ENCODE measurements around the gene TMEM204.

Gene TMEM204

DNA sequence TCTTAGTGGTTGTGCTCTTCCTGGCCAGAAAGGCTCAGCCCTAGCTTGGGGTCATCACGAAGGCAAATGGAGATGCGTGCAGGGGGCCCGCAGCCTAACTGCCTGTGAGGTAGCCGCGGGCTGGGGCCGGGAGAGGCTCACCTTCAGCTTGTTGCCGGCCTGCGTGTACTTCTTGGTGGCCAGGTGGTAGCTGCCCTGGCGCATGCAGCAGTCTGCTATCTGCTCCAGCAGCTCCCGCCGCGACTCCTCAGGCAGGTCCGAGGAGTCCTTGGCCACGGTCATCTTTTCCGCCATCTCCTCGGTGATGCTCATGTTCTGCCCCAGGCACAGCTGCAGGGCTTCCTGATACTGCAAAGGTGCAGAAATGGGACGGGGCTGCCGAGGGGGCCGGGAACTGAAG is 13.0 kb upstream of the TMEM204 start:
- DNase-seq (ENCODE audit: low read depth in 3 of 3, low spot score in 1 of 3) = no peak

GRCh38 chr16:1523581-1524245 is 9.8 kb upstream of the TMEM204 start:
- no peak for DNase-seq (ENCODE audit: low read depth in 3 of 3, low spot score in 1 of 3)

DNA sequence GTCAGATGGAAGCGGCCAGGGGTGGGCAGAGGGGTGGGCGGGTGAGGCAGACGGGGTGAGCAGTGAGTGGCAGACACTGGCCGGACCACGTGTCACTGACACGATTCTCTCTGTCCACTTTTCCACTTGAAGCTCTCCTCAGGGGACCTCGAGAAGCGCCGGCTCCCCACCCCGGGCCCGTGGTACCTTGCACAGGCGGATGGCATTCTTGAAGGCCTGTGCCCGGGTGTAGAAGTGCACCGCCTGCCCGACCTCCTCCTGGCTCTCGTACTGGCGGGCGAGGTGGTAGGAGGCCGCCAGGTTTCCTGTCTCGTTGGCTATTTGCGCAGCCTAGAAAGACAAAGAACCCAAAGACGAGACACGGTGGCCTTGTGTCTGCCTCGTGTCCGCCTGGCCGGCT is 9.1 kb upstream of the TMEM204 start:
- DNase-seq (ENCODE audit: low read depth in 3 of 3, low spot score in 1 of 3) = no peak

DNA sequence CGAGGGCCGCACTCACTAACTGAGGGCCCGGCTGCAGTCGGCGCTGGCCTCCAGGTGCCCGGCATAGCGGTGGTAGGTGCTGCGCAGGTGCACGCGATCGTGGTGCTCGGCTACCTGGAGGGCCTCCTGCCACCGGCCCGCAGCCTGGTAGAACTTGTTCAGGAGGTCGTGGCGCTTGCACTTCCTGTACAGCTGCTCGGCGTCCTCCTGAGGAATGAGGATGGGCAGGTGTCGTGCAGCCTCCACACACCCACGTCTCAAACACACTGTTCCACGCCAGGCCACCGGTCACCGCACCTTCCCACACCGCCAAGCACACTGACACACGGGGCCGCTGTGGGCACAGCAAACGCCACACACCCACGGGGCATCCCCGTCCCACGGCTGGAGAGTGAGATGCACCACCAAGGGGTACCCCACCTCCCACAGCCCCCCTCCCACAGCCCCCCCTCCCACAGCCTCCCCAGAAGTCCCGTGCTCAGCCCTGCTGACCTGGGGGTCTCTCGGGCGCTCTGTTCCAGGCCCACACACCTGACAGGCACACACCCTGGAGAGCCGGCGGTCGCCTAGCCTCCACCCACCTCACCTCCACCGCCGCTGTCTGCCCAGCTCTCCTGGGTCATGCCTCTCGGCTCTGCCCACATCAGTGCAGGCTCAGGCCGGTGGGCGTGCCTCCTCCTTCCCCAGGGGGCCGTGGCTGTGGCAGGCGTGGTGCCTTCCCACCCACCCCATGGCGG is 7.4 kb upstream of the TMEM204 start:
- DNase-seq (ENCODE audit: low read depth in 3 of 3, low spot score in 1 of 3) = no peak

DNA sequence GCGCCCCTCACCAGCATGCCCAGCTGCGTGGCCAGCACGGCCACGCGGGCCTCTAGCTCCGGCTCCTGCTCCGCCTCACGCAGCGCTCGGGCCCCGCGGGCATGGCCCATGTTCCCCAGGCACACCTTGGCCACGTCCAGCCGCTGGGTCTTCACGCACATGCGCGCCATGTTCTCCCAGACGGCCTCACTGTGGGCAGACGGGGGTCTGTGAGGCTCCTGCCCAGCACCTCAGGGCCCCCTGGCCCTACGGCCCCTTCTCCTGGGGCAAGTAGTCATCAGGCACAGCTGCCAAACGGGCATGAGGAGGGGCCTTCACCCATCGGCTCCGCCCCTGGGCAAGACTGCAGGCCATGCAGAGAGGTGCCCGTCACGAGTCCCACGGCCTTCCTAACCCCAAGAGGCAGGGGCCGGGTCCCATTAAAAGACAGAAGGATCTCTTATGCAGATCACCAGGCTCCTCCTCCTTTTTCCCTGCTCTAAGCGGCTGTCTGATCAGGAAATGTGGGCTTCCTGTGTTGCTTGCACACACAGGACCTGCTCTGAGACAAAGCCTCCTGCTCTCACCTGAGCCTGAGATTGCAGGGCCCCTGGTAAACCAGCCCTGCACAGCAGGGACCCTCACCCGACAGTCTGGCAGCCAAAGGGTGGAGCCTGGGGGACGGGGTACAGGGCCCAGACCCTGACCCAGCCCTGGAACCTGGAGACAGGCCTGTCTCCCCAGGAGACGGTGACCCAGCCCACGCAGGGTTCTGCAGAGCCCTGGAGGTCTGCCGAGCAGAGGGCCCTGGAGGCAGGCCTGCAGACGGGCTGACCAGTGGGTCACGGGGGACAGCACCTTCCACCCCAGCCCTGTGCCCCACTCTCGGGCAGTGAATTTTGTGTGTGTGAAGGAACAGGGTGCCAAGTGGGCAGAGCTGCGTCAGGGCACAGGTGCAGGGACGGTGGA is 6.6 kb upstream of the TMEM204 start:
- no peak for DNase-seq (ENCODE audit: low read depth in 3 of 3, low spot score in 1 of 3)

GRCh38 chr16:1527836-1528811 is 5.3 kb upstream of the TMEM204 start:
- no peak for DNase-seq (ENCODE audit: low read depth in 3 of 3, low spot score in 1 of 3)

DNA sequence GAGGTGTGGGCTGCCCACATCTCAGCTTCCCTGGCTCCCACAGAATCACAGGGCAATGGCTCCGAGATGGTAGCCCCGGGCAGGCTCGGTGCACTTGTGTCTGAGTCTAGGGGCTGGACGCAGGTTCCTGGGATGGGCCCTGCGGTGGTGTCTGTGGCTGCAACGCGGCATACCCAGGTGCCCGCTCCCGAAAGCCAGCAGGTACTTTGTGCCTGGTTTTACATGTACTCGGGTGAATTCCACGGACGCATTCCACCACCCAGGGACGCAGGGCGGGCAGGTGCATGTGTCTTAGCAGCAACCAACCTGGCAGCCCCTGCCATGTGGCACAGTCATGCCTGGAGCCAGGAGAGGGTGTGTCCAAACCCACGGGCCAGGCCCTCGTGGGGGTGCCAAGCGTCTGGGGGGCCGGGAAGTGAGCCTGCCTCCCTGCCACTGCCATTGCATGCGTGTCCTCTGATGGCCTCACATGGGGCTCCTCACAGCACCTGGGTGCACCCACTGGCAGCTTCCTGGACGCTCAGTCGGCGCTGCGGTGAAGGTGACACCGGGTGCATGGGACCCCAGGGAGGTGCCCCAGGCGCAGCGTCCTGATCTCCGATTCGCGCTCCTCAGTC is 4.4 kb upstream of the TMEM204 start:
- DNase-seq (ENCODE audit: low read depth in 3 of 3, low spot score in 1 of 3) = no peak

DNA sequence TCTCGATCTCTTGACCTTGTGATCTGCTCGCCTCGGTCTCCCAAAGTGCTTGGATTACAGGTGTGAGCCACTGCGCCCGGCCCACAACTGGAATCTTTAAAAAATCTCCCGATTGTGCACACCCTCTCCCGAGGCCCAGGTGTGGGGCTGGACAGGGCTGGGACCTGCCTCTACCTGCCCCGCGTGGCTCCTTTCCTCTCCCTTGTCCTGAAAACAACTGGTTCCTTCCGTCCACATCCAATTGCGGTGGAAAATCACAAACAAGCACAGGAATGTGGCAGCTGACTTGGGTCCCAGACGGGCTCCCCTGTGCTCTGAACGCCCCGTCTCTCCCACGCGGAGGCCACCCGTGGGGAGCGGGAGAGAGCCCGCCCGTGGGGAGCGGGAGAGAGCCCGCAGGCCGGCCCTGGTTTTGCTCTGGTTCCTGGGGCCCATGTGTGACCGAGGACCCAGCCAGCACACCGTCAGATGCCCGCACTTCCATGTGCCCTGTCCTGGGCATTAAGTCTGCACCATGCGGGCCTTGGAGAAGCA is 3.0 kb upstream of the TMEM204 start:
- no peak for DNase-seq (ENCODE audit: low read depth in 3 of 3, low spot score in 1 of 3)

GRCh38 chr16:1530883-1531637 is 2.4 kb upstream of the TMEM204 start:
- DNase-seq (ENCODE audit: low read depth in 3 of 3, low spot score in 1 of 3) = no peak

GRCh38 chr16:1531638-1531910 is 1.9 kb upstream of the TMEM204 start:
- DNase-seq (ENCODE audit: low read depth in 3 of 3, low spot score in 1 of 3) = no peak

GRCh38 chr16:1532081-1532760 is 1.2 kb upstream of the TMEM204 start:
- DNase-seq (ENCODE audit: low read depth in 3 of 3, low spot score in 1 of 3) = no peak

GRCh38 chr16:1532771-1533170 is 695 bp upstream of the TMEM204 start:
- no peak for DNase-seq (ENCODE audit: low read depth in 3 of 3, low spot score in 1 of 3)

DNA sequence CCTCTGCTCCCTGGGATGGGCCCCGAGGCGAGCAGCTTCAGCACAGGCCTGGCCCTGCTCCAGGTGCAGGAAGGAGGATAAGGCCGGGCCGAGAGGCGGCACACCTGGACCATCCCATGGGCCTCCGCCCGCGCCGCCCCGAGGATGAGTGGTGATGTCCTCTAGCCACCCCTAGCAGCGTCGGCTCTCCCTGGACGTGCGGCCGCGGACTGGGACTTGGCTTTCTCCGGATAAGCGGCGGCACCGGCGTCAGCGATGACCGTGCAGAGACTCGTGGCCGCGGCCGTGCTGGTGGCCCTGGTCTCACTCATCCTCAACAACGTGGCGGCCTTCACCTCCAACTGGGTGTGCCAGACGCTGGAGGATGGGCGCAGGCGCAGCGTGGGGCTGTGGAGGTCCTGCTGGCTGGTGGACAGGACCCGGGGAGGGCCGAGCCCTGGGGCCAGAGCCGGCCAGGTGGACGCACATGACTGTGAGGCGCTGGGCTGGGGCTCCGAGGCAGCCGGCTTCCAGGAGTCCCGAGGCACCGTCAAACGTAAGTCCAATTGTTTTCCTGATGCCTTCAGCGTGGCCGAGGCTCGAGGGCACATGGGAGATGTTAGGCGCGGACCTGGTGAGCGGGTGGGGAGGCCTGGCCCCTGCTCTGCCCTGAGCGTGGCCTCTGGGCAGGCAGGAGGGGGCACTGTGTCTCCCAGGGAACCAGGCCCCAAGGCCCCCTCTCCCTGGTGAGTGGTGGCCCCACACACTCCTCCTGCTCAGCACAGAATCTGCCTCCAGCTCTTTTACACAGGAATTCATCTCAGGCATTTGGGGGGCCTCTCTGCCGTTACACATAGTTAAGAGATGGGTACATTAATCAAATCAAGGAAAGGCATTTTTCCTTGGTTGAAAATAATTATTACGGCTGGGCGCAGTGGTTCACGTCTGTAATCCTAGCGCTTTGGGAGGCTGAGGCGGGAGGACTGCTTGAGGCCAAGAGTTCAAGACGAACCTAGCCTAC is 855 bp downstream of the TMEM204 start:
- no peak for DNase-seq (ENCODE audit: low read depth in 3 of 3, low spot score in 1 of 3)

DNA sequence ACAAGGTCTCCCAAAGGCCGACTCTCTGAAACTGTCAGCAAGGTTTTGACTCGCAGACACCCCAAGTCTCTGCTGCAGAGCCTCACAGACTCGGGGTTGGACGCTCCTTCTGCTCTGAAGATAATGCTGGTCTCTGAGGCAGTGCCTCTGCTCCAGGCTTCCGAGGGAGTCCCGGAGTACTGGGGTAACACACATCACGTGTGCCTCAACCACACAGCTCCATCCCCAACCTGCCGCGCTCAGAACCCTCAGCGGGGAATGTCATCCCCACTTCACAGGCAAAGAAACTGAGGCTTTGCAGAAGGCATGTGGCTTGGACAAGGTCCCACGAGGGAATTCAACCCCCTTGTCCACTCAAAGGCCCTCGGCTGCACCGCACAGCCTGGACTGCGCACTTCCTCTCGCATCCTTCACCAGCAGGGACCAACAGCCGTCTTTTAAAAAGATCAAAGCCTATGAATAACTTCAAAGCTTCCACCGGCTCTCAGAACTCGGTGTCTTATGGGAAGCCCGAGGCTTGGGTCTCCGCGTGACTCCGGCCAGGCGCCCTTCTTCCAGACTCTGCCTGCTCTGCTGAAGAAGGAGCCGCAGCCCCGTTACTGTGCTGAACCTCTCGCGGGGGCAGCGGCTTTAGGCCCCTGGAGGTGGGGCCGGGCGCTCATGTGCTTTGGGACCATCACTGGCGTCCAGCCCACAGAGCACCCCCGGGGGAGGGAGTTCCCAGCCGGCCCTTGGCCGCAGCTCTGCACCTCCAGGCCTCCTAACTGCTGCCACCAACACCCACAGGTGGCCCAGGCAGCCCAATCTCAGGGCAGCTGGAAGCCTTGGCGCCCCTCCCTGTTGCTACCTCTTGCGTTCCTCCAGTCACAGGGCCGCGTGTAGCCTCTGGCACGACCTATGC is 2.2 kb downstream of the TMEM204 start:
- DNase-seq (ENCODE audit: low read depth in 3 of 3, low spot score in 1 of 3) = no peak

DNA sequence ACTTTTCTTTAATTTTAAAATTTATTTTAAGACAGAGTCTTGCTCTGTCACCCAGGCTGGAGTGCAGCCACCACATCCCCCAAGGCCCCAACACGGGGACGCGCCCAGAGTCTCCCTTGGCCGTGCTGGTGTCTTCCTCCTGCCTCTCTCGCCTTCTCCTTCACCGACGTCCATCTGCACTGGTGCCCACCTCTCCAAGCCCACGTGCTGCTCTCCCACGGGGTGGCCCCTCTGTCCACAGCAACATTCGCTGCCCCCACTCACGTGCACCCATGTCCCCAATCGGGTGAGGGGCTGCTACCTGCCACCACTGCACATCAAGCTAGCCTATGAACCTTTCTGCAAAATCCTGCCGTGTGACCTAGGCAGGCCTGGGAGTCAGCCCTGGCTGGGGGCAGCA is 3.1 kb downstream of the TMEM204 start:
- no peak for DNase-seq (ENCODE audit: low read depth in 3 of 3, low spot score in 1 of 3)

DNA sequence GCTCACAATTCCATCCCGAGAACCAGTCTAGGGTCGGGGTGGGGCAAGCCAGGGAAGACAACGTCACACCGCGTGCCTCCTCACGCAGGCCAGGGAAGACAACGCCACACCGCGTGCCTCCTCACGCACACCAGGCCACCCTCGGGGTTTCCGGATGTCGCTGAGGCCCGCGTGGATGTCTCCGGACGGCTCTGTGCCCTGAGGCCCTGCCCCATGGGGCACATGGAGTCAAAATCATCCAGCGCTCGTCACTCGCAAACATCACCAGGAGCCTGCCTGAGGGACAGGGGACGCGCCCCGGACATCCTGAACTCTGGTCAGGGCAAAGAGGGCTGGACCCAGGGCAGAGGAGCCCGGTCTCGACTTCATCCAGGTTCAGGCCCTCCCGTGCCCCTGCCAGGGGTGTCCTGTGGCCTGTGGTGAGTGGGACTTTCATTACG is 3.7 kb downstream of the TMEM204 start:
- no peak for DNase-seq (ENCODE audit: low read depth in 3 of 3, low spot score in 1 of 3)

All from stimulated activated CD4-positive, alpha-beta T cell treated with anti-CD3 and anti-CD28 coated beads, TNF-alpha, amount 100 ng/mL, for 1 hour (primary cell).